DMS153 treated with DMSO at 0.1 percent for 48 hours (cell line): Measurements from ENCODE around the gene ZCCHC18.

ENCODE experiments used
- DNase-seq: peaks from one replicate; lab custom pipeline; 2025; ENCODE audit not compliant: unreplicated experiment; lab: John Stamatoyannopoulos, UW

The ZCCHC18 gene

GRCh38 chrX:104130808-104131207 lies 18.5 kb downstream of the ZCCHC18 start:
- no peak for DNase-seq

DNA sequence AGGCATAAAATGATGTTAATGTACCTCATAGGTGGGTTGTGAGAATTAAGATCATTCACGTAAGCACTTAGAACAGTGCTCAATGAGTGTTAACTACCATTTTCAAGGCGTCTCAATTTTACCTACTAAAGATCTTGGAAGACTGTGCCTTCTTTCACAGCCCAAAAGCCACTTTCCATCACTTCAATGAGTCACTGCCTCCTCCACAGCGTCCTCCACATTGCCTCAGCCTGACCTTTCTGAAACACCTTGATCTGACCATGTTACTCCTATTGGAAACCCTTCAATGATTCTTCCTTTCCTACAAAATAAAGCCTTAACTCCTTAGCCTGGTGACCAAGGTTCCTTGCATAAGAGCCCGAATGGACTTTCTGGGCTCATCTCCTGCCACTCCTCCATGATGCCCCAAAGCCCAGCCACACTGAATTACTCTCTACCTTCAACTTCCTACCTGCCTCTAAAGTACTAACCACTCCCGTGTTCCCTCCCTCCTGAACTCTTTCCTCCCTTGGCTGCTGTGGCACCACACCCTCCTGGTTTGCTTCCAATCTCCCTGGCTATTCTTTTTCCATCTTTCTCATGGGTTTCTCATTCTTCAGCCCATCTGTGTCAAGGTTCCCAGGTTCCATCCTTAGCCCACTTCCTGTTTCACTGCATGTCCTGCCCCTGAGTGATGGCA lies 22.4 kb downstream of the ZCCHC18 start:
- no peak for DNase-seq

- DNase-seq, result no peak
Observed at GRCh38 chrX:104135677-104136076, 23.4 kb downstream of the ZCCHC18 start.

DNA sequence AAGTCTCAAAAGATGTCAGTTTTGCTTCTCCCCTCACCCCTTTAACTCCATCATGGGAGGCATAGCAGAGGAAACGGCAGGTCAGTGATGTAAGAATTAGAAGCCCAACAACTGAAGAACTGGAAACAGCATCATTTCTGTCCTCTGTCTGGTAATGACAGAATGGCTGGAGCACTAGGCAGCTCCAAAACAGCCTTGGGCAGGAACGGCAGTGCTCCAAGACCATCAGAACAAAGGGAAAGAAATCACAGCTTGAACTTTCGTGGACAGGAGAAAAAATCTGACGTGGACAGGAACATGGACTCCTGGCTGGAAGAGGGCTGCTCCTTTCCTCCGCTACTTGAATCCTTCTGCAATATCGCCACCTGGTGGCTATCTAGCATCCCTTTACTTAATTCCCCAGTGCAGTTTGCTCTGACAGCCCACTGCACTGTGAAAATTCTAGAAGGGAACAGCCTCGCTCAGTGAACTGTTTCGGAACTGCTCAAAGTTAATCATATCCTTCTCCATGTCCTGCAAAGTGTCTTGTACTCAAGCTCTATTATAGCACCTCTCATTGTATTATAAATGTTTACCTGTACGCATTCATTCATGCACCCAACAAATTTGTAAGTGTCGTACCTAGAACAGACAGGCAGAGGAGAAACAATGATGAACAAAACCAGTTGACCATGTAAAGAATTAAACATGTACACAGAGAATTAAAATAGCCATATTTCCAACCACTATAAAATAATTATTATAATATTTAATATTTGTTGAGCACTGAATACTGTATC lies 24.1 kb downstream of the ZCCHC18 start:
- peak; percentile 27 for DNase-seq

GRCh38 chrX:104137496-104137895 lies 25.2 kb downstream of the ZCCHC18 start:
- DNase-seq, result no peak

DNA sequence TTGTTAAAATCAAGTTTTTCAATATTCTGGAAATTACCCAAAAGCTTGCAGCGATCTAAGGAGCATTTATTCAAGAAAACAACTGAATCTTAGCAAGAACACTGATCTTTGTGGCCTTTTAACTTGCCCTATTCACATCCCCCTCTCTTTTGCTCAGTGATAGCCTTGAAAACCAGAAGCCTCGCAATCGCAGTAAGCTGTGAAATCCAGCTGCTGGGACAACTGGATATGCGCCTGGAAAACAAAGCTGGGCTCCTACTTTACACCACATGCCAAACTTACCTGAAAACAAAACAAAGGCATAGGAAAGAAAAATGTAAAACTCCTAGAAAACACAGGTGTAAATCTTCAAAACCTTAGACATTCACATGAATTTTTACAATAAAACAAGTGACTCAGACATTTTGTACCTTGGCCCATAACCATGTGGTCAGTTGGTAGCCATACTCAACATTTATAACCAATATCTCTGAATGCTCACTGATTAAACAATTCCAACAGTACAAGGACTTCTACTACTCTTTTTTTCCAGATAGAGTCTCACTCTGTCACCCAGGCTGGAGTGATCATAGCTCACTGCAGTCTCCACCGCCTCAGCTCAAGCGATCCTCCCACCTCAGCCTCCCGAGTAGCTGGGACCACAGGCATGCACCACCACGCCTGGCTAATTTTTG lies 28.9 kb downstream of the ZCCHC18 start:
- DNase-seq, result no peak

DNA sequence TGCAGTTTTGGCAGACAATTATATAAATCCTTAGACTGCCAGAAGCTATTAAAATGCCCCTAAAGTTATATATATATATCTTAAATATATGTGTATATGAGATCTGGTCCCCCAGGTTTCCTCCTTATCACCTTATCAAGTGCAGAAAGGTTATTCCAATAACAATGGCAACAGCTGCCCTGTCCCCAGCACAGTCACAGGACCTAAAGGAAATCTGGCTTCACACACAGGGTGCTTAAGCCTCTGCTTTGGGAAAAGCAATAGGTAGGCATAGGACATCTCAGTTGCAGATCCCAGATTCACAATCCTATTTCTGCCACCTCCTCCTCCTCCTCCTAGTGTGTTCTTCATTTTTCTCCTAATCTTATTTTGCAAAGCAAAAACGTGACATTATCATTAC lies 38.7 kb downstream of the ZCCHC18 start:
- DNase-seq, result no peak

DNA sequence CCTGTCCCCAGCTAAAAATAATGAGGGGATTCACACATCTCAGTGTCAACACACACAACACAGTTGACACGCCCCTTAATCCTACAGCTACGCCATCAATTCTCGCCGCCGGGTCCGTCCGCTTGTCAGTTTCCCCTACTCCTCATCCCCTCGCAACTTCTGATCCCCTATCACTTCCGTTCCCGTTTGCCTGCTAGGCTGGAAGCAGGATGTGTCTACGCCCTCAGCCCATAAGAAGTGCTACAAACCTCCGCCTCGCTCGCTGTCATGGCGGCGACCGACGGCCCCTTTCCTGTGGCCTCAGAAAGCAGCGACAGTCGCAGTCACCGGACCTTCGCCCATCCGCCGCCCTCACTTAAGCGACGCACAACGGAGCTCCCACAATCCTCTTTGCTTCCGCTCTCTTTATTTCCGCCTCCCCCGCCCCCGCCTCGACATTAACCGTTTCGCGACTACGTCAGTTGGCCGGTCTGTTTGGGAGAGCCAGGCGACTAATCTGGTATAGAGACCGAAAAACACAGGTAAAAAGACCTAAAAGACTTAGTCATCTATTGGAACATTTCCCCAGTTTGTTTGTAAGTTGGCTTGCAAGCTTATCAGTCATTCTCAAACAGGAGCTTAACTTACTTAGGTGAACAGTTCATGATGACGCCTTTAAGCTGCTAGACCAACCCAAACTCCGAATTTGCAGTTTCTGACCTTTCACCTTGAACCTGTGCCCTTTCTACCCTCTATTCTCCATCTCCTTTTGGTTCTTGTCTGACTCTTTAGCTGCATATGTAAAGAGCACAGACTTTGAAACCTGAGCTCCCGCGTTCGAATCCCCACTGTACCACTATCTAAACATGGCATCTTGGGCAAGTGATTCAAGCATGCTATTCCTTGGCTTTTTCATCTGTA lies 44.6 kb downstream of the ZCCHC18 start, which contains the start of gene SLC25A53:
Gene SLC25A53 (minus strand): TSS at position 380 of the 900 bp plus-strand sequence. CDS start 51,752 bp downstream, outside the sequence.
- DNase-seq, result peak; percentile 43
